Panc1 (cell line): ENCODE results near the gene WDR88. TPM values are rescaled to one million over a fixed set of nuclear protein-coding genes. Genes with fewer than 3 reads are reported as not detected.
A peak's percentile ranks its signal among the peaks of the same experiment; 100 is the strongest.
"Not testable (repeated sequence)": the region's sequence is repeated elsewhere in the genome, so short reads cannot be mapped to it uniquely, and the experiment has no call there.

ENCODE experiments used
- ATAC-seq: fragments of 200-7000 bp; cut with Tn5 transposase; 2 replicates; pipeline ENCODE4 v1.9.1; 2020; ENCODE audit warnings: mild to moderate bottlenecking, moderate library complexity
- BruUV-seq: library from RNA; stranded (reverse); fragments of 400-500 nt; replicated peaks from 2 replicates; lab custom pipeline; 2021; lab: Mats Ljungman, UMichigan
- CTCF ChIA-PET: fragments of 300-600 bp; sonication (Branson Sonifier 250); formaldehyde crosslinking; loops from one replicate; lab custom pipeline; 2022; ENCODE audit warnings: antibody characterized with exemption; lab: Charles Lee
- POLR2A ChIA-PET: fragments of 300-600 bp; sonication (Branson Sonifier 250); formaldehyde crosslinking; loops from one replicate; lab custom pipeline; 2022; ENCODE audit warnings: antibody characterized with exemption; lab: Charles Lee
- DNase-seq: peaks from one replicate; pipeline ENCODE4 v3.0.0-alpha.2; 2010; ENCODE audit warnings: low read depth, low spot score
- H3K27ac ChIP-seq: 2 replicates; pipeline ENCODE4 v1.5.1; 2011; ENCODE audit warnings: mild to moderate bottlenecking, low read length, inconsistent platforms
- H3K27me3 ChIP-seq: fragments of 200-500 bp; sonication (Bioruptor generic); 2 replicates; pipeline ENCODE4 v1.6.0; 2014; ENCODE audit warnings: low read length, inconsistent platforms; ENCODE audit not compliant: control insufficient read depth, insufficient read depth
- H3K36me3 ChIP-seq: fragments of 200-500 bp; sonication (Bioruptor generic); 2 replicates; pipeline ENCODE4 v1.5.1; 2014; ENCODE audit warnings: inconsistent platforms, mild to moderate bottlenecking, low read length, moderate library complexity; ENCODE audit not compliant: control insufficient read depth, insufficient read depth
- H3K4me1 ChIP-seq: 2 replicates; pipeline ENCODE4 v1.5.1; 2011; ENCODE audit warnings: inconsistent platforms, mild to moderate bottlenecking, low read length, moderate library complexity; ENCODE audit not compliant: control insufficient read depth, insufficient read depth
- H3K4me3 ChIP-seq, 2 experiments: 2 replicates each; pipeline ENCODE4 v1.5.1; 2011 to 2012; ENCODE audit warnings: low read depth in 2 of 2, low read length in 2 of 2, mild to moderate bottlenecking in 2 of 2, inconsistent platforms in 1 of 2, moderate library complexity in 1 of 2
- H3K9me3 ChIP-seq: fragments of 200-500 bp; sonication (Bioruptor generic); 2 replicates; pipeline ENCODE4 v1.5.1; 2014; ENCODE audit warnings: low read depth, mild to moderate bottlenecking, inconsistent platforms, low read length, moderate library complexity; ENCODE audit not compliant: control insufficient read depth, insufficient read depth
- POLR2AphosphoS5 ChIP-seq: IDR thresholded peaks from 2 replicates; pipeline ENCODE4 v1.6.1; 2012; ENCODE audit warnings: mild to moderate bottlenecking, low read depth, low read length, moderate library complexity
- SIN3A ChIP-seq: IDR thresholded peaks from 2 replicates; pipeline ENCODE4 v1.6.1; 2012; ENCODE audit warnings: low read depth, mild to moderate bottlenecking, low read length, moderate library complexity, borderline replicate concordance; ENCODE audit not compliant: insufficient read depth
- TCF7L2 ChIP-seq: IDR thresholded peaks from 2 replicates; pipeline ENCODE4 v1.6.1; 2011; ENCODE audit warnings: mild to moderate bottlenecking, low read depth, low read length, inconsistent platforms
- in situ Hi-C: cut with HindIII; loops from 2 replicates; pipeline ENCODE4 v1.10.0; 2016; ENCODE audit warnings: low sequenced_read_pairs, low pct_unique_long_range_greater_than_20kb
- intact Hi-C: fragments of 100-400 bp; cut with micrococcal nuclease; formaldehyde crosslinking; loops from one replicate; pipeline ENCODE4 v1.10.0; 2022; ENCODE audit not compliant: unreplicated experiment
- total RNA-seq: library from RNA; stranded (reverse); gene quantifications from one replicate; pipeline ENCODE4 v1.2.1, GENCODE V29; 2021; ENCODE audit not compliant: unreplicated experiment
- TF ChIP-seq, protein P1 (sequence below), 2 experiments: IDR thresholded peaks; 2 replicates each; pipeline ENCODE4 v1.6.1; 2011 to 2012; ENCODE audit warnings: low read depth in 2 of 2, control low read depth in 1 of 2, low read length in 1 of 2, mild to moderate bottlenecking in 1 of 2, moderate library complexity in 1 of 2; ENCODE audit not compliant: insufficient read depth in 1 of 2
- TF ChIP-seq, protein P2 (sequence below): fragments of 450-650 bp; IDR thresholded peaks from 2 replicates; pipeline ENCODE4 v1.5.1; 2017; ENCODE audit warnings: mild to moderate bottlenecking

Gene WDR88
- total RNA-seq, 1 experiment from 2014 or later, result 0.31 TPM

DNA sequence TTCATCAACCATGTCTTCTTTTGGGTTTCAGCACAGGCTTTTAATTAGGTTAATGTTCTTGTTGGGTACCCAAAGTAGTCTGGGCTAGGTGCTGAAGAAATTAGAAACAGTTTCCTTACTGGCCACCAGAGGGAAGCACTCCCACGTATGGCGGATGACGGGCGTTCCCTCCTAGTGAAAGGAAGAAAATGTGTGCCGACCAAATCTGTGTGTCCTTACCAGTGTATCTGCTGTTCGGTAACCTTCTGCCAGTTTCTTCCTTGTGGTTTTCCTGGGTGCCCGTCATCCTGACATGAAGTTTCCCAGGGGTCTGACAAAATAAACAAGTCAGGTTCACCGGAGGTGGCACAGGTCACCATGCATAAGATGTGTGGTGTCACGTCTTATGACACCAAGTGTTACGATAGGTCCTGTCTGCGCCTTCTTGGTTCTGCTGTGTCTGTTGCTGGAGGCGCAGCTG is 6.0 kb upstream of the WDR88 start:
- POLR2A ChIA-PET, result interaction anchor here (0.6 kb wide), 1 partner anchor 10 kb away, joined by 3 read pairs; no protein-coding TSS in a partner anchor
- TF ChIP-seq POLR2AphosphoS5, result no peak
- no peak for TF ChIP-seq SIN3A
- TF ChIP-seq, protein P1, sequence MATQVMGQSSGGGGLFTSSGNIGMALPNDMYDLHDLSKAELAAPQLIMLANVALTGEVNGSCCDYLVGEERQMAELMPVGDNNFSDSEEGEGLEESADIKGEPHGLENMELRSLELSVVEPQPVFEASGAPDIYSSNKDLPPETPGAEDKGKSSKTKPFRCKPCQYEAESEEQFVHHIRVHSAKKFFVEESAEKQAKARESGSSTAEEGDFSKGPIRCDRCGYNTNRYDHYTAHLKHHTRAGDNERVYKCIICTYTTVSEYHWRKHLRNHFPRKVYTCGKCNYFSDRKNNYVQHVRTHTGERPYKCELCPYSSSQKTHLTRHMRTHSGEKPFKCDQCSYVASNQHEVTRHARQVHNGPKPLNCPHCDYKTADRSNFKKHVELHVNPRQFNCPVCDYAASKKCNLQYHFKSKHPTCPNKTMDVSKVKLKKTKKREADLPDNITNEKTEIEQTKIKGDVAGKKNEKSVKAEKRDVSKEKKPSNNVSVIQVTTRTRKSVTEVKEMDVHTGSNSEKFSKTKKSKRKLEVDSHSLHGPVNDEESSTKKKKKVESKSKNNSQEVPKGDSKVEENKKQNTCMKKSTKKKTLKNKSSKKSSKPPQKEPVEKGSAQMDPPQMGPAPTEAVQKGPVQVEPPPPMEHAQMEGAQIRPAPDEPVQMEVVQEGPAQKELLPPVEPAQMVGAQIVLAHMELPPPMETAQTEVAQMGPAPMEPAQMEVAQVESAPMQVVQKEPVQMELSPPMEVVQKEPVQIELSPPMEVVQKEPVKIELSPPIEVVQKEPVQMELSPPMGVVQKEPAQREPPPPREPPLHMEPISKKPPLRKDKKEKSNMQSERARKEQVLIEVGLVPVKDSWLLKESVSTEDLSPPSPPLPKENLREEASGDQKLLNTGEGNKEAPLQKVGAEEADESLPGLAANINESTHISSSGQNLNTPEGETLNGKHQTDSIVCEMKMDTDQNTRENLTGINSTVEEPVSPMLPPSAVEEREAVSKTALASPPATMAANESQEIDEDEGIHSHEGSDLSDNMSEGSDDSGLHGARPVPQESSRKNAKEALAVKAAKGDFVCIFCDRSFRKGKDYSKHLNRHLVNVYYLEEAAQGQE (IDR thresholded peaks at IDR 0.05; ENCODE audit: insufficient read depth in 1 of 2, low read depth in 2 of 2, low read length in 1 of 2), result no peak
- TF ChIP-seq, protein P2, sequence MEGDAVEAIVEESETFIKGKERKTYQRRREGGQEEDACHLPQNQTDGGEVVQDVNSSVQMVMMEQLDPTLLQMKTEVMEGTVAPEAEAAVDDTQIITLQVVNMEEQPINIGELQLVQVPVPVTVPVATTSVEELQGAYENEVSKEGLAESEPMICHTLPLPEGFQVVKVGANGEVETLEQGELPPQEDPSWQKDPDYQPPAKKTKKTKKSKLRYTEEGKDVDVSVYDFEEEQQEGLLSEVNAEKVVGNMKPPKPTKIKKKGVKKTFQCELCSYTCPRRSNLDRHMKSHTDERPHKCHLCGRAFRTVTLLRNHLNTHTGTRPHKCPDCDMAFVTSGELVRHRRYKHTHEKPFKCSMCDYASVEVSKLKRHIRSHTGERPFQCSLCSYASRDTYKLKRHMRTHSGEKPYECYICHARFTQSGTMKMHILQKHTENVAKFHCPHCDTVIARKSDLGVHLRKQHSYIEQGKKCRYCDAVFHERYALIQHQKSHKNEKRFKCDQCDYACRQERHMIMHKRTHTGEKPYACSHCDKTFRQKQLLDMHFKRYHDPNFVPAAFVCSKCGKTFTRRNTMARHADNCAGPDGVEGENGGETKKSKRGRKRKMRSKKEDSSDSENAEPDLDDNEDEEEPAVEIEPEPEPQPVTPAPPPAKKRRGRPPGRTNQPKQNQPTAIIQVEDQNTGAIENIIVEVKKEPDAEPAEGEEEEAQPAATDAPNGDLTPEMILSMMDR, result peak; percentile 97
- no peak for TF ChIP-seq TCF7L2
- intact Hi-C loops (no loop called here), in situ Hi-C loops (no loop called here)
- Histone ChIP-seq H3K9me3 (no peaks in the 10 kb centered on the region), H3K36me3 (peaks cover 10% of the 10 kb centered on the region; the same call in 1 of the 2 replicates), H3K27ac (peak overlapping the region; percentile 36; the same call in 1 of the 2 replicates), H3K4me3 (no peak overlapping the region), H3K27me3 (no peaks in the 10 kb centered on the region), H3K4me1 (0 out of 2 replicates have a peak, but pooled peaks cover 3% of the 10 kb centered on the region)
- no TSS peak for BruUV-seq
- ATAC-seq, result peak; percentile 92
- peak; percentile 58 for DNase-seq
- CTCF ChIA-PET, result interaction anchor here (0.6 to 2.2 kb wide), 3 partner anchors 38 to 93 kb away, joined by 4 to 15 read pairs (median 5); no protein-coding TSS in a partner anchor

DNA sequence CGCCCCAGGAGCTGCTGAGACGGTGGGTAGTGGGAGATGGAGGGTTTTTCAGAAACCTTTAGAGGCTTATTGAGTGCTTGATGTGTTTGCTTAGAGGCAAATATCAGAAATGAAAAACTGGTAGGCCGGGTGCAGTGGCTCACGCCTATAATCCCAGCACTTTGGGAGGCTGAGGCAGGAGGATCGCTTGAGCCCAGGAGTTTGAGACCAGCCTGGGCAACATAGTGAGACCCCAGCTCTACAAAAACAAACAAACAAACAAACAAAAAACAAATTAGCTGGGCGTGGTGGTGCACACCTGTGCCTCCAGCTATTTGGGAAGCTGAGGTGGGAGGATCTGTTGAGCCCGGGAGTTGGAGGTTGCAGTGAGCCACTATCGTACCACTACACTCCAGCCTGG is 5.2 kb upstream of the WDR88 start:
- POLR2A ChIA-PET, result interaction anchor here (0.6 kb wide), 1 partner anchor 9 kb away, joined by 3 read pairs; no protein-coding TSS in a partner anchor
- H3K9me3 ChIP-seq, H3K4me1 ChIP-seq, in situ Hi-C loops, H3K36me3 ChIP-seq, H3K27ac ChIP-seq, ATAC-seq, CTCF ChIA-PET, H3K27me3 ChIP-seq, intact Hi-C loops, BruUV-seq, H3K4me3 ChIP-seq, DNase-seq: not testable (repeated sequence)

DNA sequence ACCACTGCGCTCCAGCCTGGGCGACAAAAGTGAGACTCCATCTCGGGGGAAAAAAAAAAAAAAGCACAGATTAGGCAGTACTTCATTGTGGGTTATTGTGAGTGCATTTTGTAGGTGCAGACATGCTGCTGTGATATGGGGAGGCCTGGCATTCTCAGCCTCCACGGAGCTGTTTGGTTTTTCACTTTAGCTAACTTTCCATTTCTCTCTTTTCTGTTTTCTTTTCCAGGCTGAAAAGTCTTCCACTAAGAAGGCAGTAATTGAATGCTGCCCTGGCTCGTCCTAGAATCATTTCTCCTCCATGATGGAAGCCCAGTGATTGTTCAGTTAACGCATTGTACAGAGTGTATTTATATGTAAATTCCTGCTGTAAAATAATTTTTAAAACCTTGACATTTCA is 2.0 kb upstream of the WDR88 start:
- Histone ChIP-seq H3K27ac (no peak overlapping the region), H3K36me3 (peaks cover 10% of the 10 kb centered on the region; the same call in 1 of the 2 replicates), H3K9me3 (no peaks in the 10 kb centered on the region), H3K27me3 (no peaks in the 10 kb centered on the region), H3K4me1 (peaks cover 11% of the 10 kb centered on the region), H3K4me3 (no peak overlapping the region)
- ChIA-PET CTCF (interaction anchor here (1.3 kb wide), 1 partner anchor 54 kb away, joined by 7 read pairs; no protein-coding TSS in a partner anchor), POLR2A (no interaction called here)
- in situ Hi-C loops, result no loop called here
- intact Hi-C loops, result no loop called here
- no TSS peak for BruUV-seq
- DNase-seq (no peak), ATAC-seq (no peak)
- TF ChIP-seq SIN3A, result no peak
- TF ChIP-seq POLR2AphosphoS5, result no peak
- no peak for TF ChIP-seq TCF7L2
- TF ChIP-seq, protein P2, result no peak
- TF ChIP-seq, protein P1 (IDR thresholded peaks at IDR 0.05; ENCODE audit: insufficient read depth in 1 of 2, low read depth in 2 of 2, low read length in 1 of 2), result no peak
